Breast epithelium (tissue), 3 donors: Measurements from ENCODE around the gene RBM3.

Experiments used
- POLR2AphosphoS5 ChIP-seq, 3 donors: sonication (generic); formaldehyde crosslinking; IDR thresholded peaks; one replicate each; pipeline ENCODE4 v1.6.1; 2017; ENCODE audit warnings: antibody characterized with exemption in 3 of 3
- TF ChIP-seq, protein P1 (sequence below), 3 donors: fragments of 450-650 bp; IDR thresholded peaks; one replicate each; pipeline ENCODE4 v1.5.1; 2016 to 2017; ENCODE audit warnings: antibody characterized with exemption in 3 of 3, mild to moderate bottlenecking in 3 of 3, moderate library complexity in 3 of 3

- TF ChIP-seq, protein P1, sequence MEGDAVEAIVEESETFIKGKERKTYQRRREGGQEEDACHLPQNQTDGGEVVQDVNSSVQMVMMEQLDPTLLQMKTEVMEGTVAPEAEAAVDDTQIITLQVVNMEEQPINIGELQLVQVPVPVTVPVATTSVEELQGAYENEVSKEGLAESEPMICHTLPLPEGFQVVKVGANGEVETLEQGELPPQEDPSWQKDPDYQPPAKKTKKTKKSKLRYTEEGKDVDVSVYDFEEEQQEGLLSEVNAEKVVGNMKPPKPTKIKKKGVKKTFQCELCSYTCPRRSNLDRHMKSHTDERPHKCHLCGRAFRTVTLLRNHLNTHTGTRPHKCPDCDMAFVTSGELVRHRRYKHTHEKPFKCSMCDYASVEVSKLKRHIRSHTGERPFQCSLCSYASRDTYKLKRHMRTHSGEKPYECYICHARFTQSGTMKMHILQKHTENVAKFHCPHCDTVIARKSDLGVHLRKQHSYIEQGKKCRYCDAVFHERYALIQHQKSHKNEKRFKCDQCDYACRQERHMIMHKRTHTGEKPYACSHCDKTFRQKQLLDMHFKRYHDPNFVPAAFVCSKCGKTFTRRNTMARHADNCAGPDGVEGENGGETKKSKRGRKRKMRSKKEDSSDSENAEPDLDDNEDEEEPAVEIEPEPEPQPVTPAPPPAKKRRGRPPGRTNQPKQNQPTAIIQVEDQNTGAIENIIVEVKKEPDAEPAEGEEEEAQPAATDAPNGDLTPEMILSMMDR (IDR thresholded peaks at IDR 0.05) = no peak
- no peak for TF ChIP-seq POLR2AphosphoS5 (IDR thresholded peaks at IDR 0.05)
Measured at GRCh38 chrX:48626401-48627298, 52.4 kb downstream of the RBM3 start.
